Epithelial cell of esophagus (primary cell): ENCODE results near the gene ELAVL2.

Experiments
- DNase-seq: peaks from one replicate; pipeline ENCODE4 v3.0.0; 2010; ENCODE audit warnings: low read depth
- H3K4me3 ChIP-seq: 2 replicates; pipeline ENCODE4 v1.5.1; 2011; ENCODE audit warnings: mild to moderate bottlenecking, low read length, control low read depth
- TF ChIP-seq, protein P1 (sequence below): IDR thresholded peaks from 2 replicates; pipeline ENCODE4 v1.5.1; 2011; ENCODE audit warnings: low read depth, mild to moderate bottlenecking, low read length, control low read depth, inconsistent platforms; ENCODE audit not compliant: insufficient read depth; ENCODE audit errors: missing control alignments

Gene ELAVL2

DNA sequence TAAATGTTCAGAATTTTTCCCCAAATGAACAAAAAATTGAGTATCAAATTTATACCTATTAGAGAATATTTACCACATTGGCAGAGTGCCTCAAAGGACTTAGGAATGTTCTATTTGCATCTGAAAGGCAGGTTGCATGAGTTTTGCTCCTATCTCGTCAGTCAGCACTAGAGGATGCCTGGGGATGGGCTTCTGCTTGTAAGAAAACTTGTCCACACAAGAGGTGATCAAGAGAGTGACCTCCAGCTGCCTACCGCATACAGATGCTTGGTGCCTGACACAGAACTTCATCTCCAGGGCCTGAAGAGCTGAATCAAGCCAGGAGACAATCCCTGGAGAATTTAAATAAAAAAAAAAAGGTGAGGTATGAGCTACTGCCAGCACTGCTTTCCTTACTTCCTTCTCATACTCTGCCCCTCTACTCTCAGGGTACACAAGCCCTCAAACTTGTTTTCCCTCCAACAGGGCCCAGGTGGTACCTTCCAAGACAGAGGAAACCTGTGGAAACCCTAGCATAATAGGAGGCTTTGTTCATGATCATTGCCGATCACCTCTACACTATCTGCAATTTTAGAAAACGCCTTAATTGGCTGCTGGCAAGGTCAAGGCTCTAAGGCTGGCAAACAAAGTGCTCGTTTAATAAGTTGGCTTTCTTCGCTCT, 166.6 kb downstream of the ELAVL2 start:
- H3K4me3 ChIP-seq = no peak overlapping the region
- peak; percentile 72 for DNase-seq
- TF ChIP-seq, protein P1, sequence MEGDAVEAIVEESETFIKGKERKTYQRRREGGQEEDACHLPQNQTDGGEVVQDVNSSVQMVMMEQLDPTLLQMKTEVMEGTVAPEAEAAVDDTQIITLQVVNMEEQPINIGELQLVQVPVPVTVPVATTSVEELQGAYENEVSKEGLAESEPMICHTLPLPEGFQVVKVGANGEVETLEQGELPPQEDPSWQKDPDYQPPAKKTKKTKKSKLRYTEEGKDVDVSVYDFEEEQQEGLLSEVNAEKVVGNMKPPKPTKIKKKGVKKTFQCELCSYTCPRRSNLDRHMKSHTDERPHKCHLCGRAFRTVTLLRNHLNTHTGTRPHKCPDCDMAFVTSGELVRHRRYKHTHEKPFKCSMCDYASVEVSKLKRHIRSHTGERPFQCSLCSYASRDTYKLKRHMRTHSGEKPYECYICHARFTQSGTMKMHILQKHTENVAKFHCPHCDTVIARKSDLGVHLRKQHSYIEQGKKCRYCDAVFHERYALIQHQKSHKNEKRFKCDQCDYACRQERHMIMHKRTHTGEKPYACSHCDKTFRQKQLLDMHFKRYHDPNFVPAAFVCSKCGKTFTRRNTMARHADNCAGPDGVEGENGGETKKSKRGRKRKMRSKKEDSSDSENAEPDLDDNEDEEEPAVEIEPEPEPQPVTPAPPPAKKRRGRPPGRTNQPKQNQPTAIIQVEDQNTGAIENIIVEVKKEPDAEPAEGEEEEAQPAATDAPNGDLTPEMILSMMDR = no peak

DNA sequence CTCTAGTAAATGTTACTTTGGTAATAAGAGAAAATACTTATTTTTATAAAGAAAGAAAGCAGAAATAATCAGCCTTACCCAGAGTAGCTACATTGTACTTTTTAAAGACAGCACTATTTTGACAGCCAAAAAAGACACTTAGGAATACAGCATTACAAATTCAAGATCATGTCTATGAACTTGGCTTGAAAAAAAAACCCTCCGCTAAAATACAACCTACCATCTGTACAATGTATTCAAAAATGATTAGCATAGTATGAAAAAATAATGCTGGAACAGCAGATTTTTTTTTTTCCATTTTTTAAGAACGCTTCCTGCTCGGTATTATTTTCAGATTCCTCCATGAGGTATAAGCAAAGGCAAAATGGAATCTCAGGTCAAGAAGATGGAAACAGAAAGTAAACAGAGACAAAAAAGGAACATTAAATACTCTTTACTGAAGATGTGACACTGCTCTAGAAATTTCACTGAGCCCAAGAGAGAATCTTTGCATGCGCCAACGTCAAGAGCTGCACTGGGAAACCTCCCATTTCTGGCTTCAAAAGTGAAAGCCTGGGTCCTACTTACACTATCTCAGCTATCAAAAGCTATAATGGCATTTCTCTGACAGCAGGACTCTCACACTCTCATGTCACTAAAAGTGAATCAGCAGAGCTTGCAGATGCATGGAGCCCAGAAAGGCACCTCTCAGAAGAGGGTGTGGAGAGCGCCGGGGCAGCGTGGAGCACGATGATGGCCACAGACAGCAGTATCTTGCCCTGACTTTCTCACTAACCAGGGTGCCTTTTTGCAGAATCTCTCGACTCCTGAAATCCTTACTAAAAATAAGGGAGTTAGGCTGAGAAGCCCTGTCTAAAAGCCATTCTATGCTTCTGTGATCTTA, 167.4 kb downstream of the ELAVL2 start:
- no peak for DNase-seq
- TF ChIP-seq, protein P1 = no peak
- no peak overlapping the region for H3K4me3 ChIP-seq

DNA sequence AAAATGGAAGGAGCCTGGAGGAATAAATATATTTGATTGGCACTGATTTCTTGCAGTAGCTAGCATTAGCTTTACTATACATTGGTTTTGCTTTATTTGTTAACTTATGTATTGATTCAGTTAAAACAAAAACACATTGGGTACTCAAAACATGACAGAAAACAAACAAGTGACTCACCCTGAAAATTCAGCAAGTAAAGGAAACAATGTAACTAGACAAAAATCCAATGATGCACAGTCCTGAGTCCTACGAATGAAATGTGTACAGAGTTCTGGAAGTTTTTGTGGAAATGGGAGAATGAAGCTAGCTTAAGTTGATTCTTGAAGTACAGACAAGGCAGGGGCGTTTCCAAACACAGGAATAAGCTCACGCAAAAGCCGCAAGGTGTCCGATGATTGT, 175.0 kb downstream of the ELAVL2 start:
- no peak for DNase-seq
- H3K4me3 ChIP-seq = no peak overlapping the region
- TF ChIP-seq, protein P1 = no peak

DNA sequence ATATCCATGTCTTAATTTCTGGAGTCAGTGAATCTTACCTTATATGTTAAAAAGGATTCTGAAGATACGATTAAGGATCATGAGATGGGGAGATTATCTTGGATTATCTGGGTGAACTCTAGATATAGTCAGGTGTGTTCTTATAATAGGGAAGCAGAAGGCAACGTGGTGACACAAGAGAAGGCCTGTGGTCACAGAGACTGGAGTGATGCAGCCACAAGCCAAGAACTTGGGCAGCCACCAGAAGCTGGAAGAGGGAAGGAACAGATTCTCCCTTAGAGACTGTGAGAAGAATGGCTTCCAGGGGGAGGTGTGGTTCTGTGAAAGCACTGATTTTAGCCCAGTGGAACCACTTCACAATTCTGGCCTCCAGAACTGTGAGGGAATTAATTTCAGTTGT, 177.4 kb downstream of the ELAVL2 start:
- no peak overlapping the region for H3K4me3 ChIP-seq
- DNase-seq = no peak
- TF ChIP-seq, protein P1 = no peak

DNA sequence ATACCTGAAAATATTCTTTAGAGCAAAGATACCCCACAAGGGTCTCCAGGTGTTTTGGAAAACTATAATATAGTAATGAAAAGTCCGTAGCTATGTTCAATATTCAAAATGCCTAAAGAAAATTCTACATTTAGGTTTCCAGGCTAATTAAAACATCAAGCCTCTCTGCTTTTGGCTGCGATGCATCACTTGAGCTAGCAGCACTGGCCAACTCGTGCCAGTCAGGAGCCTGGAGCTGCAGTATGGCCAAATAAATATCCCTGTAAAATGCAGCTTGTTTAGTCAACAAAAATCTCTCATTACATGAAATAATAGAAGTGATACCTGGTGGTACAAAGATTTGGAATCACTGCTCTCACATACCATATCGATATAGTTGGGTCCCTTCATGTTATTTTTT, 181.1 kb downstream of the ELAVL2 start:
- no peak for DNase-seq
- H3K4me3 ChIP-seq = no peak overlapping the region
- TF ChIP-seq, protein P1 = no peak

DNA sequence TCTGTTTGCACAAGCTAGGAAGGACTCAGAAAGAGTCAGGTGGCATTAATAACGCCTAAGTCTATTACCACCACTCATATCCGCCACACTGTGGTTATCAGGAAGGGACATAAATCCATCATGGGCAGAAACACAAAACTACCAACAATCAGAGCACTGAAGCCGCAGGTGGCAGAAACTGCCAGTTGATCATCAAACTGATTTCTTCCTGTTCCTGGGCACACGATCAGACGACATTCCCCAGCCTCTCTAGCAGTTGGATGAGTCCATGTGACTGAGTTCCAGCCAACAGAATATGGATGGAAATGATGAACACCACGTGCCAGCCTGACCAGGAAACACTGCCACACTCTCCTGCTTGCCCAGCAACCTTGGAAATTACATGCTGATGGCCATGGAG, 181.7 kb downstream of the ELAVL2 start:
- no peak for DNase-seq
- H3K4me3 ChIP-seq = no peak overlapping the region
- TF ChIP-seq, protein P1 = no peak
